T-helper 2 cell treated with Interferon-gamma antibody and Interleukin-4, amounts not matched to agents 5 μg/mL and 100 μg/mL, for 36 hours (primary cell): ENCODE results near the gene FGF14.

Source experiments
- DNase-seq: peaks from one replicate; pipeline ENCODE4 v3.0.0; 2021; ENCODE audit warnings: low spot score
- H3K27ac Mint-ChIP-seq: one replicate; pipeline ENCODE4 v1.8.0; 2021; ENCODE audit warnings: mild to moderate bottlenecking, mixed read lengths
- H3K27me3 Mint-ChIP-seq: one replicate; pipeline ENCODE4 v1.8.0; 2021; ENCODE audit warnings: low read depth, mixed read lengths
- H3K36me3 Mint-ChIP-seq: one replicate; pipeline ENCODE4 v1.8.0; 2021; ENCODE audit warnings: low read depth, mixed read lengths
- H3K4me1 Mint-ChIP-seq: one replicate; pipeline ENCODE4 v1.8.0; 2021; ENCODE audit warnings: low read depth, mixed read lengths
- H3K4me3 Mint-ChIP-seq: one replicate; pipeline ENCODE4 v1.8.0; 2022; ENCODE audit warnings: mild to moderate bottlenecking, moderate library complexity, mixed read lengths
- H3K9me3 Mint-ChIP-seq: one replicate; pipeline ENCODE4 v1.8.0; 2021; ENCODE audit warnings: mixed read lengths

Gene FGF14

DNA sequence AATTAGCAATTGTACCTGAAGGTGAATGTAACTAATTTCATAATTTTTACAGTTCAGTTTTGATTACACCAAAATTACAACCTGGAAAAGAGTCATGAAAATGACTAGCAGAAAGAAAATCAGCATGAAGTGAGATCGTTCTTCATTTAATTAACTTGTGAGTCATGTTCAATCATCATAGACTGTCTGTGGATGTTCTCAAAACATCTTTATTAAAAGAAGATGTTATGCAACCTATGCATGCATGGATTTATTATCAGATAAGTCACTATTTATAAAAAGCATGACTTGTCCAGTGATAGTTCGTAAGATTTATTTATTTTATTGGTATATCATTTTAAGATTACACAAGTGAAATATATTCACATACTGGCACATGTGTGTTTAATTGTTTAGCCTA is 703.4 kb downstream of the FGF14 start:
- H3K27me3 Mint-ChIP-seq = no peaks in the 10 kb centered on the region
- no peak overlapping the region for H3K27ac Mint-ChIP-seq
- no peaks in the 10 kb centered on the region for H3K9me3 Mint-ChIP-seq
- no peak for DNase-seq
- H3K4me3 Mint-ChIP-seq = no peak overlapping the region
- no peaks in the 10 kb centered on the region for H3K4me1 Mint-ChIP-seq
- no peaks in the 10 kb centered on the region for H3K36me3 Mint-ChIP-seq

DNA sequence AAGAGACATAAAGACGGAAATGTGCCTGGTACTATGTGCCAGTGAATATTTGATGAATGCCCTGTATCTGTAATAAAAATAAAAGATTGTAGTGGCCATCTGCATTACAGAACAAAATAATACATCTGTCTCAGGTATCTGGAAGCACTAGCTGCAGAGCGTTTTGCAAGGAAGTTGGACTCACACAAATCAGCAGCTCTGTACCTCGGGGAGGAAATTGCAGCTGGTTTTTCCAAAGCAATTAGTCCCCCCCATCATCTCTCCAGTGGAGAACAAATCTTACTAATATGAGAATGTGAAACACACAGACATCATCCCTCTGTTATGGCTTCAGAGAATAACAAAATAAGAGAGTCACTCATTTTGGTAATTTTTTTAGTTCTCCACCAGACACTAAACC is 704.1 kb downstream of the FGF14 start:
- Mint-ChIP-seq H3K4me1 (no peaks in the 10 kb centered on the region), H3K9me3 (no peaks in the 10 kb centered on the region), H3K36me3 (no peaks in the 10 kb centered on the region), H3K27ac (no peak overlapping the region), H3K27me3 (no peaks in the 10 kb centered on the region), H3K4me3 (no peak overlapping the region)
- no peak for DNase-seq

DNA sequence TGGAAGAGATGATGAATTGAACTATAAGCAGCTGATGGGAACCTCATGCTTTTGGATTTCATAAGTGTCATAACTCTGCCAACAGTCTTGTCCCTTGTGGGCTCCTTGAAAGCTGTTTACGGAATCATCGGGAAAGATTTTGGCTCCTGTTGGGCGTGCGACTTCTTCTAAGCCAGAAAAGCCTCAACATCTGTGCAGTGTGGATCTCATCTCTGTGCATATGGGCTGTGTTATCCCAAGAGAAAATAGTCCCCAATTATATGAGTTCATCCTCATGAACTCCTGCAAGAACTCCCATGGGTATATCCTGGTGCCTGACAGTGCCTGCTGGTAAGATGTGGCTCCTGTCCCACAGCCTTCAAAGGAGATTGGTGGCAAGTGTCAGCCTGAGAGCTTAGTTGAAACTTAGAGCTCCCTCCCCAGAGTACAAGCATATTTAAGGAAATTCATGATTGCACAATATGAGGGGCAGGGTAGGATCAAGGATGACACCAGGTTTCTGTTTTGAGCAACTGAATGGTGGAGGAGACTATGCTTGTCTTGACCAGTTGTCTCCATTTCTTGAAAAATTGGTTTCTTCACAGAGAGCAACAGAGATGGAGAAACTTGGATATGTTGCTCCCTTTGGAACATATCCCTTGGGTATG is 705.9 kb downstream of the FGF14 start:
- Mint-ChIP-seq H3K4me3 (no peak overlapping the region), H3K4me1 (no peaks in the 10 kb centered on the region), H3K9me3 (no peaks in the 10 kb centered on the region), H3K27me3 (no peaks in the 10 kb centered on the region), H3K36me3 (no peaks in the 10 kb centered on the region), H3K27ac (no peak overlapping the region)
- DNase-seq = no peak

DNA sequence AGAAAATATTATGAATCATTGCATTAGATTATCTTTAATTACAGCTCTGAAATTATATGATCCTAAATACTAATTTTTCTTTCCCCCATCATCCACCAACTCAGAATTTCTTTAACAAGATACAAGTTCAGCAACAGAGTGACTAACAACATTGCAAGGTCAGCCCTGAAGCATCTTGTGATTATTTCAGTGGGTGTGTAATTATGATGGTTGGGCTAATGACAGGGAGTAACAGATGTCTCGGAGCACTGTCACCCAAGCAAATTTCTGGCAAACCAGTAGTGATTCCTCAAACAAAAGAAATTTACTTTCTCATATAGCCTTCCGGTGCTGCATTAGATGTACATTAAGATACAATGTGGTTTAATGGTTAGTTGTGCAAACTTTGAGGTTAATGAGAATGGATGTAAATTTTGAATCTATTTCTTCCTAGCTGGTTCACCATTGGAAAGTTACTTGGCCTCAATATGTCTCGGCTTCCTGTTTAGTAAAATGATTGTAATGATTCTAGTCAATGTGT is 710.4 kb downstream of the FGF14 start:
- no peak overlapping the region for H3K4me3 Mint-ChIP-seq
- H3K9me3 Mint-ChIP-seq = no peaks in the 10 kb centered on the region
- no peak for DNase-seq
- no peaks in the 10 kb centered on the region for H3K27me3 Mint-ChIP-seq
- no peaks in the 10 kb centered on the region for H3K36me3 Mint-ChIP-seq
- no peak overlapping the region for H3K27ac Mint-ChIP-seq
- no peaks in the 10 kb centered on the region for H3K4me1 Mint-ChIP-seq

GRCh38 chr13:101690871-101691270 is 711.0 kb downstream of the FGF14 start:
- no peak overlapping the region for H3K4me3 Mint-ChIP-seq
- no peak for DNase-seq
- no peaks in the 10 kb centered on the region for H3K9me3 Mint-ChIP-seq
- no peaks in the 10 kb centered on the region for H3K36me3 Mint-ChIP-seq
- H3K27me3 Mint-ChIP-seq = no peaks in the 10 kb centered on the region
- H3K27ac Mint-ChIP-seq = no peak overlapping the region
- no peaks in the 10 kb centered on the region for H3K4me1 Mint-ChIP-seq

DNA sequence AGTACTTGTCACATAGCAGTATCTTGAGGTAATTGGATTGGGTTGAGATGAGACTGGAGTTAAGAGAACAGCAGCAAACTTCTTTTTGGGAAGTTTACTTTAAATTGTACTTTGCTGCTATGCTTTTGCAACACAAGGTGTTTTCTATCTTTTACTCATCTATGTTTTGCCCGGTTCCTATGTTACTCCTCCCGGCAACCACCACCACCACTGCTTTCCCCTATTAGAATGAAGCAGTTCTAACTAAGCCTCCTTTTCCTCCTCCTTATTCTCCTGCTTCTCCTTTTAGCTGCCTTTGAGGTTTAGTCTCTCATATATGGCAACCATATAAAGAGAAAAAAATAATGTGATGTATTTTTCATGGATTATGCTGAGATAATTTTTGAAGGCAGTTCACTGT is 715.8 kb downstream of the FGF14 start:
- H3K27ac Mint-ChIP-seq = no peak overlapping the region
- no peaks in the 10 kb centered on the region for H3K4me1 Mint-ChIP-seq
- no peak for DNase-seq
- H3K27me3 Mint-ChIP-seq = no peaks in the 10 kb centered on the region
- H3K36me3 Mint-ChIP-seq = no peaks in the 10 kb centered on the region
- no peaks in the 10 kb centered on the region for H3K9me3 Mint-ChIP-seq
- H3K4me3 Mint-ChIP-seq = no peak overlapping the region

- H3K36me3 Mint-ChIP-seq = no peaks in the 10 kb centered on the region
- no peaks in the 10 kb centered on the region for H3K4me1 Mint-ChIP-seq
- no peak overlapping the region for H3K27ac Mint-ChIP-seq
- H3K27me3 Mint-ChIP-seq = no peaks in the 10 kb centered on the region
- H3K9me3 Mint-ChIP-seq = no peaks in the 10 kb centered on the region
- no peak for DNase-seq
- H3K4me3 Mint-ChIP-seq = no peak overlapping the region
Measured at GRCh38 chr13:101681834-101682233, 720.0 kb downstream of the FGF14 start.

- Mint-ChIP-seq H3K27me3 (no peaks in the 10 kb centered on the region), H3K27ac (no peak overlapping the region), H3K4me1 (no peaks in the 10 kb centered on the region), H3K9me3 (no peaks in the 10 kb centered on the region), H3K4me3 (no peak overlapping the region), H3K36me3 (no peaks in the 10 kb centered on the region)
- DNase-seq = no peak
Measured at GRCh38 chr13:101673360-101674105, 728.3 kb downstream of the FGF14 start.

DNA sequence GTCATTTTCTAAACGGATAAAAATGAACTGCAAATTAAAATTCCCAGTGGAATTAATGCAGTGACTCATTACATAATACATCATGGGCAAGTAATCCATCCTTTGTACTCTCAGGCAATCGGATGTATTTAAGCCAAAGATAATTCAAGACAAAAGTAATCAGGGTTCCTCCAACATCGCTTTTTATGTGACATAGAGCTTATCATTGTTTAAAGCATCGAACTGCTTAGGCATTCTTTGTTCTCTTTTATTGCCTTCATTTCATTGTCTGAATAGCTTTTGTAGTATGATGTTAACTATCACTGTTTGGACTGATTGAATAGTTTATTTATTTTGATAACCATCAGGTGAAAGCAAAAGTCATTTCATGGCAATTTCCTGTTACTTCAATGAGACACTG is 740.0 kb downstream of the FGF14 start:
- H3K36me3 Mint-ChIP-seq = no peaks in the 10 kb centered on the region
- H3K27me3 Mint-ChIP-seq = no peaks in the 10 kb centered on the region
- DNase-seq = no peak
- no peak overlapping the region for H3K27ac Mint-ChIP-seq
- no peak overlapping the region for H3K4me3 Mint-ChIP-seq
- no peaks in the 10 kb centered on the region for H3K4me1 Mint-ChIP-seq
- H3K9me3 Mint-ChIP-seq = no peaks in the 10 kb centered on the region
